Thyroid gland (tissue), 4 donors: ENCODE measurements around the gene RFC5. TPM values are rescaled to one million over a fixed set of nuclear protein-coding genes. Genes with fewer than 3 reads are reported as not detected.
"Not testable (repeated sequence)": the region's sequence is repeated elsewhere in the genome, so short reads cannot be mapped to it uniquely, and the experiment has no call there.

ENCODE experiments used
- DNase-seq, 2 donors: peaks; one replicate each; pipeline ENCODE4 v3.0.0-alpha.2; 2019
- H3K27ac ChIP-seq, 3 donors: fragments of 200-600 bp; sonication (generic); 1 replicate in 2 of 3; 2 replicates in 1 of 3; pipeline ENCODE4 v1.5.1; 2016 to 2019; ENCODE audit warnings: mild to moderate bottlenecking in 1 of 3, moderate library complexity in 1 of 3
- H3K27me3 ChIP-seq: fragments of 200-600 bp; sonication (generic); one replicate; pipeline ENCODE4 v1.5.1; 2019
- H3K36me3 ChIP-seq, 2 donors: fragments of 200-600 bp; sonication (generic); one replicate each; pipeline ENCODE4 v1.5.1; 2016 to 2019
- H3K4me1 ChIP-seq, 2 donors: fragments of 200-600 bp; sonication (generic); one replicate each; pipeline ENCODE4 v1.5.1; 2017 to 2019
- H3K4me3 ChIP-seq, 3 donors: fragments of 200-600 bp; sonication (generic); replicated peaks in 1 of 3; 1 replicate in 2 of 3; 2 replicates in 1 of 3; pipeline ENCODE4 v1.5.1; 2016; ENCODE audit warnings: mild to moderate bottlenecking in 1 of 3
- H3K9me3 ChIP-seq: fragments of 200-600 bp; sonication (generic); one replicate; pipeline ENCODE4 v1.5.1; 2017
- POLR2A ChIP-seq, 2 donors: fragments of 450-650 bp; IDR thresholded peaks; one replicate each; pipeline ENCODE4 v1.6.1; 2017; ENCODE audit warnings: antibody characterized with exemption in 2 of 2, mild to moderate bottlenecking in 2 of 2, moderate library complexity in 1 of 2
- whole genome bisulfite sequencing, 2 donors: methylation state at CpG; one replicate each; pipeline ENCODE4 v1.1.5; 2017; 5-methylcytosine and 5-hydroxymethylcytosine counted together
- intact Hi-C: fragments of 100-400 bp; cut with DNase I; formaldehyde crosslinking; loops from one replicate; pipeline ENCODE4 v1.15.1; 2023
- total RNA-seq, 4 donors: library from RNA; depleted of rRNA; stranded (reverse); fragments of >200 nt; gene quantifications; one replicate each; pipeline ENCODE4 v1.2.3, GENCODE V29; 2016
- TF ChIP-seq, protein P1 (sequence below), 6 experiments: fragments of 200-600 bp in 3 of 6; fragments of 450-650 bp in 3 of 6; sonication (generic) in 3 of 6; IDR thresholded peaks; one replicate each; pipeline ENCODE4 v1.5.1; 2016 to 2019; ENCODE audit warnings: antibody characterized with exemption in 6 of 6, mild to moderate bottlenecking in 2 of 6, inconsistent platforms in 1 of 6, moderate library complexity in 1 of 6

Gene RFC5
- total RNA-seq, 4 donors from 2014 or later, result 15.4 to 18.8 (median 17.2) TPM

DNA sequence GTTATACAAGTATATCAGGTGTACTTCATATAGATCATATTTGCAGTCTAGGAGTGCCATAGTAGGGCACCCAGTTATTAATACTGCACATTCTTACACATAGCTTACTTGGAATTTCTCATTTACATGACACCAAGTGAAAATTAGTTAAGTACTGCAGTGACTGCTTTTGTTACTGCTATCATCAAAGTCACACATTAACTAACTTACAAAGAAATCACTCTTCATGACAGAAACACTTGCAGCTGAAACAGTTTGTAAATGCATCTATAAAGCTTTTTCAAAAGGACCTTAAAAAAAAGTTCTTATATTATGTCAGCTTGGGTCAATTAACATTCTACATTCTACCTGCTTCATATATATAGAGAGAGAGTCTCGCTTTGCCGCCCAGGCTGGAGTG, 17.8 kb upstream of the RFC5 start:
- no peaks in the 10 kb centered on the region for H3K9me3 ChIP-seq
- no peak overlapping the region for H3K27ac ChIP-seq
- TF ChIP-seq POLR2A (IDR thresholded peaks at IDR 0.05), result no peak
- TF ChIP-seq, protein P1, sequence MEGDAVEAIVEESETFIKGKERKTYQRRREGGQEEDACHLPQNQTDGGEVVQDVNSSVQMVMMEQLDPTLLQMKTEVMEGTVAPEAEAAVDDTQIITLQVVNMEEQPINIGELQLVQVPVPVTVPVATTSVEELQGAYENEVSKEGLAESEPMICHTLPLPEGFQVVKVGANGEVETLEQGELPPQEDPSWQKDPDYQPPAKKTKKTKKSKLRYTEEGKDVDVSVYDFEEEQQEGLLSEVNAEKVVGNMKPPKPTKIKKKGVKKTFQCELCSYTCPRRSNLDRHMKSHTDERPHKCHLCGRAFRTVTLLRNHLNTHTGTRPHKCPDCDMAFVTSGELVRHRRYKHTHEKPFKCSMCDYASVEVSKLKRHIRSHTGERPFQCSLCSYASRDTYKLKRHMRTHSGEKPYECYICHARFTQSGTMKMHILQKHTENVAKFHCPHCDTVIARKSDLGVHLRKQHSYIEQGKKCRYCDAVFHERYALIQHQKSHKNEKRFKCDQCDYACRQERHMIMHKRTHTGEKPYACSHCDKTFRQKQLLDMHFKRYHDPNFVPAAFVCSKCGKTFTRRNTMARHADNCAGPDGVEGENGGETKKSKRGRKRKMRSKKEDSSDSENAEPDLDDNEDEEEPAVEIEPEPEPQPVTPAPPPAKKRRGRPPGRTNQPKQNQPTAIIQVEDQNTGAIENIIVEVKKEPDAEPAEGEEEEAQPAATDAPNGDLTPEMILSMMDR (IDR thresholded peaks at IDR 0.05), result no peak
- DNase-seq, result no peak
- H3K27me3 ChIP-seq, result no peaks in the 10 kb centered on the region
- intact Hi-C loops, result no loop called here
- H3K36me3 ChIP-seq, result no peaks in the 10 kb centered on the region
- 87 to 88% methylated on average over 2 of the region's 2 CpGs for WGBS, 2 donors
- no peaks in the 10 kb centered on the region for H3K4me1 ChIP-seq
- H3K4me3 ChIP-seq, result no peak overlapping the region

DNA sequence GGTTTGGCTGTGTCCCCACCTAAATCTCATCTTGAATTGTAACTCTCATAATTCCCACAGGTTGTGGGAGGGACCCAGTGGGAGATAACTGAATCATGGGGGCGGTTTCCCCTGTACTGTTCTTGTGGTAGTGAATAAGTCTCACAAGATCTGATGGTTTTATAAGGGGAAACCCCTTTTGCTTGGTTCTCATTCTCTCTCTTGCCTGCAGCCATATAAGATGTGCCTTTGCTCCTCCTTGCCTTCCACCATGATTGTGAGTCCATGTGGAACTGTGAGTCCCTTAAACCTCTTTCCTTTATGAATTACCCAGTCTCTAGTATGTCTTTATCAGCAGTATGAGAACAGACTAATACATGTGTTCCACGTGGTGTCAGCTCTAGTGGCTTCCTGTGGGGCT, 16.7 kb upstream of the RFC5 start:
- H3K9me3 ChIP-seq, H3K4me1 ChIP-seq, H3K27ac ChIP-seq, H3K36me3 ChIP-seq, H3K27me3 ChIP-seq, DNase-seq, intact Hi-C loops, H3K4me3 ChIP-seq: not testable (repeated sequence)
- WGBS, 2 donors, result 64 to 66% methylated on average over 2 of the region's 2 CpGs

DNA sequence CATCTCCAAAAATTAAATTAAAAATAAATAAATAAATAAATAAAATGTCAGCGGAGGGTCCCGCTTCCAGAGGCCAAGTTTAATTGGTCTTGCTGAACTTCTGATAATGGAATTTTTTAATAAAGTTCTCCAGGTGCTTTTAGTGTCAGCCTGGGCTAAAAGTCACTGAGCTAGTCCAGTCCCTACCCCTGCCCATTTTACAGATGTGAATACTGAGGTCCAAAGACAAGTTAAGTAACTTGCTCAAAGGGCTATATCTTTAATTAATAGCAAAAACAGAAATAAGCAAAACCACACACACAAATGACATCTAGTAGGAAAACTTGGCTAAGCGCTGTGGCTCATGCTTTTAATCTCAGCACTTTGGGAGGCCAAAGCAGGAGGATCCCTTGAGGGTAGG, 5.6 kb upstream of the RFC5 start:
- Histone ChIP-seq H3K4me3 (no peak overlapping the region), H3K27ac (no peak overlapping the region), H3K36me3 (no peaks in the 10 kb centered on the region), H3K27me3 (no peaks in the 10 kb centered on the region), H3K4me1 (peaks cover 3 to 8% of the 10 kb centered on the region in 2 donors), H3K9me3 (no peaks in the 10 kb centered on the region)
- WGBS, 2 donors, result 91 to 100% methylated on average over 3 of the region's 3 CpGs
- TF ChIP-seq POLR2A (IDR thresholded peaks at IDR 0.05), result no peak
- TF ChIP-seq, protein P1 (IDR thresholded peaks at IDR 0.05), result no peak
- DNase-seq, result no peak
- intact Hi-C loops, result no loop called here

DNA sequence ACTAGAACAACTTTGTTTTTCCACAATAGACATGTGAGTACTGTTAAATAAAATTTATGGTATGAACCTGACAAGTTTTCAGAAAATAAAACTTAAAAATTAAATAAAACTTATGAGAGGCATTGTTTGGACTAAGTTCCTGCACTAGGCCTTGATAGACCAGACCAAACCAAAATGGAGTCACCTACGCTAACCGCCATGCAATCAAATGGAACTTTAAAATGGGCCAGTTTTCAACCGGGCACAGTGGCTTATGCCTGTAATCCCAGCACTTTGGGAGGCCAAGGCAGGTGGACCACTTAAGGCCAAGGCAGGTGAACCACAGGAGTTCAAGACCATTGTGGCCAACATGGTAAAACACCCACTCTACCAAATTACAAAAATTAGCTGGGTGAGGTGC, 5.1 kb upstream of the RFC5 start:
- Histone ChIP-seq H3K9me3 (no peaks in the 10 kb centered on the region), H3K27ac (no peak overlapping the region), H3K4me3 (no peak overlapping the region), H3K27me3 (no peaks in the 10 kb centered on the region), H3K4me1 (peaks cover 6 to 11% of the 10 kb centered on the region in 2 donors), H3K36me3 (no peaks in the 10 kb centered on the region)
- intact Hi-C loops, result no loop called here
- 98 to 99% methylated on average over 3 of the region's 3 CpGs for WGBS, 2 donors
- DNase-seq, result no peak
- TF ChIP-seq POLR2A (IDR thresholded peaks at IDR 0.05), result no peak
- TF ChIP-seq, protein P1 (IDR thresholded peaks at IDR 0.05), result no peak

DNA sequence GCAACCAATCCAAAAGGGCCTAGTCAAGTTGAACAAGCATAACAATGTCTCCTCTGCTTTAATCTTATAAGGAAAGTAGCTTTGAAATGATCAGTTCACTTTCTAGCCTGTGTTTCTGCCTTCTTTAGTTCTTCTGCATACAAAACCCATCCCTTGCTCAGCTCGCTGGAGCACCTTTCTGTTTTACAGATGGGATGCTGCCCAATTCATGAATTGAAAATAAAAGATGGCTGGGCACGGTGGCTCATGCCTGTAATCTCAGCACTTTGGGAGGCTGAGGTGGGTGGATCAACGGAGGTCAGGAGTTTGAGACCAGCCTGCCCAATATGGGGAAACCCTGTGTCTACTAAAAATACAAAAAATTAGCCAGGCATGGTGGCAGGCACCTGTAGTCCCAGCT, 4.5 kb upstream of the RFC5 start:
- intact Hi-C loops, result no loop called here
- WGBS, 2 donors, result 91 to 95% methylated on average over 3 of the region's 3 CpGs
- Histone ChIP-seq H3K36me3 (no peaks in the 10 kb centered on the region), H3K9me3 (no peaks in the 10 kb centered on the region), H3K4me3 (no peak overlapping the region), H3K4me1 (peaks cover 7 to 11% of the 10 kb centered on the region in 2 donors), H3K27me3 (no peaks in the 10 kb centered on the region), H3K27ac (no peak overlapping the region)
- TF ChIP-seq, protein P1 (IDR thresholded peaks at IDR 0.05), result no peak
- no peak for TF ChIP-seq POLR2A (IDR thresholded peaks at IDR 0.05)
- no peak for DNase-seq

DNA sequence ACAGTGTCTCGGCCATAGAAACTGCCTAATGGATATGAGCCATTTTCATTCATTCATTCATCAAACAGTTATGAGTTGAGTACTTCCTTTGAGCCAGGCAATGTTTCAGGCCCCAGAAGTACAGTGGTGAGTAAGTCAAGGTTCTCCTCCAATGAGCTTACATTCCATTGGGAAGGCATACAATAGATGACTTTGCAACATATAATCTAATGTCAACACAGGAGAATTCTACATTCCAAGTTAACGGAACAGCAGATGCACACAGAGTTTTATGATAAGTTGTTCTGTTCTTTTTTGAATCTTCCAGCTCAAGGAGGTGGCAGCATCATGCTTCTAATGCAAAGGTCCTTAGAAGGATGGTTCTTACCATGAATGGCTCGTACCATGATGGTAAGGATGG, 3.2 kb upstream of the RFC5 start:
- Histone ChIP-seq H3K4me3 (no peak overlapping the region), H3K9me3 (no peaks in the 10 kb centered on the region), H3K36me3 (no peaks in the 10 kb centered on the region), H3K27me3 (no peaks in the 10 kb centered on the region), H3K4me1 (peaks cover 13 to 19% of the 10 kb centered on the region in 2 donors), H3K27ac (no peak overlapping the region)
- intact Hi-C loops, result no loop called here
- WGBS, 2 donors, result 91 to 97% methylated on average over 3 of the region's 3 CpGs
- no peak for DNase-seq
- TF ChIP-seq, protein P1 (IDR thresholded peaks at IDR 0.05), result no peak
- no peak for TF ChIP-seq POLR2A (IDR thresholded peaks at IDR 0.05)
